ENCODE results near the gene CDKAL1.

Gene CDKAL1

DNA sequence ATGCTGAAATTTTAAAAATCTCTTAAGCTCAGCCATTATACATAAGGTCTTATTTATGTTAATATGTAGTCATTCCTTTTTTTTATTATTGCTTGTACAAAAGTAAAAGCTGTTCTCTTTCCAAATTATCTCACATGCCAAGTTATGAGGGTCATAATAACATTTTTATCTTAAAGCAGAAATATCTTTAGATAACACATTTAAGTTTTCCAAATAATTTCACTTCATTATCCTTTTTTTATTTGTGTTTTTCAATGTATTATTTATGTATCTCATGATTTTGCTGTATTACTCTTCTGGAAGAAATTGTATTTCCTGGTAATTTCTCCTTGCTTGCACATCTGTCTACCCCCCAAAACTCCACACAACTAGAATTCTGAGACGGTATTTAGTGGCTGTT is 598.2 kb downstream of the CDKAL1 start:
- no peak for DNase-seq

DNA sequence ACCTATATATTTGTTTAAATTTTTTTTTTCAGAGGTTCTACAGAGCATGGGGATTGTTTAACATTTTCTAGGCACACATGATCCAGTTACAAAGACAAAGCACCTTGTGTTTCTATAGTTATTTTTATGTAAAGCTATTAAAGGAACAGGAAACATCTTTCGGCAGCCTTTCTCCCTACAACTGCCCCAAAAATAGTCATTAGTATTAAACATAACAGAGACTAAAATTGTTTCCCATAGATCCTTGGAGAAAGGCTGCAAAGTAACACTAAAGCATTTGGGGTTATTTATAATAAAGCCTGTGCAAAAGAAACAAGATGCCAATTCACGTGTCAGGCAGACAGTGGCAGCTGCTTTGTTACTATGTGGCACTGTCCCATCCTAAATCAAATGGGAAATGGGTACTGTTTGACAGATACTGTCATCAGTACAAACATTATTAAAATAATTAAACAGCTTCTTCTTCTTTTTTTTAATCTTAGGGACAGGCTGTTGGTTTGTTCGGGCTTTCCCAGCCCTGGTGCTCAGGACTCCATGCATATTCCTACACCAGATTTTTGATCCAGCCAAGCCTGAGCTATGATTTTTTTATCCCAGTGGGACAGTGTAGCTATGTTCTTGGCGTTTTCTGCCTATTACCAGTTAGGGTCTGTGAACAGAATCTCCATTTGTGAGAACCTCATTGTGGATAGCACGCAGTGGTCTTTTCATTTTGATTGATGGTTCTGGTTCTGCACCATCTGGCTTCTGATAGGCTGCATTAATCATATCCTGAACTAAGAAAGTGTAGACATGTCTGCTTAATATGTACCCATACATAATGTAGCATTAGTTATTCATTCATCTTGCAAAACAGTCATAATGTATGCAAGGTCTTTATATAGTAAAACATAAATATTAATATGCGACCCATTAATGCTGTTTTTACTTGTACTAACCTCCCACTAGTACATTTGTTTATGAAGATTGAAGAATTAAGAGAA is 598.9 kb downstream of the CDKAL1 start:
- DNase-seq = no peak

DNA sequence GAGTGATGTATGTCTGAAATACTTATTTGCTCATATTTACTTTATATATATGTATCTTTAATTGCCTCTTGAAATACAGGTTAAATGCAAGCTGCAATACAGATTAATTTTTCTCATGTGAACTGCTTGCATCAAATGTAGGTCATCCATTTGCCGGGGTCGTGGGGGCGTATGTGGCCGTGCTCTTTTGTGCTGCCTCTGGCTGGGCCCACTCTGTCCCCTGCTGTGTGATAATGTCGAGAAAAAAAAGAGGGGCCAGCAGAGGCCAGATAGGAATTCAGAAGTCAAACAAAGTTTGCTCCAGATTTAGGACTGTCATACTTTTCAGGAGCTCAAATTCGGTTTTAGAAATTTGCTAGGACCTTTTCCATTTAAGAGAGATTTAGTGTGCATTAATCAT is 599.6 kb downstream of the CDKAL1 start:
- DNase-seq = no peak

DNA sequence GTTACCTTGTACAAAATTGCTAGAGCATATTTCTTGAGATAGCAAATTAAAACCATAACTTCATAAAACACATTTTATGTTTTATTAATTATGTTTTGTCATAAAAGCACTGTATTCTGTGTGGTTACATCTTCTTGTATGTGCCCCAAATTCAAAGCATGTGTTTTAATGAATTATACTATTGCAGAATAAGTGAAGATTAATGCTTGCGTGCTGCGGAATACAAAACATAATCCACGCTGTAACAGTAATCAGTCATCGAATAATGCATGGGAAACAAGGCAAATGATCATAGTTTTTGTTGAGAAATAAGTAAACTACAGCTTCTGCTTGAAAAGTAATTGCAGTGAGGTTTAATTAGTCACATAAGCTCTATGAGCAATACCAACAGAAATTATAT is 600.1 kb downstream of the CDKAL1 start:
- DNase-seq = no peak

DNA sequence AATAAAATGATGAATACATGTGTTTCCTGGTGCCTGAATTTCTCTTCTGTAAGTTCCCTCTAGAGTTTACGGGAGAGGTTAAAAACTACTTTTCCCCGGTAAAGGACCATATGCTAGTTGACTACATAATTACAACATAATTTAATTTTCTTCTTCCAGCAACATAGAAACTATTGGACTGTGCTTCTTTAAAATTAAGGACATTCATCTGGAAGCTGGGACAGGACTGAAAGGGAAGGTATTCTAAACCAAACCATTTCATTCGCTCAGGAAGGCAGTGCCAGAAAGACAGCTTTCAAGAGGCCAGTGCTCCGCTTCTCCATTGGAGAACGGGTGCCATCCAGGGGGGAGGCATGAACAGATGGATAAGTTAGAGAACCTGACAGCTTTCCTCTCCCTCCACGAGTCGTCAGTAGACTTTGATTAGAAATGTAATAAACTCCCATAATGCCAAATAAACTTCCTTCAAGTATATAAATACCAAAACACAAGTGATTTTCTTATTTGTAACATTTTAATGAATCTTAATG is 601.3 kb downstream of the CDKAL1 start:
- DNase-seq = no peak

DNA sequence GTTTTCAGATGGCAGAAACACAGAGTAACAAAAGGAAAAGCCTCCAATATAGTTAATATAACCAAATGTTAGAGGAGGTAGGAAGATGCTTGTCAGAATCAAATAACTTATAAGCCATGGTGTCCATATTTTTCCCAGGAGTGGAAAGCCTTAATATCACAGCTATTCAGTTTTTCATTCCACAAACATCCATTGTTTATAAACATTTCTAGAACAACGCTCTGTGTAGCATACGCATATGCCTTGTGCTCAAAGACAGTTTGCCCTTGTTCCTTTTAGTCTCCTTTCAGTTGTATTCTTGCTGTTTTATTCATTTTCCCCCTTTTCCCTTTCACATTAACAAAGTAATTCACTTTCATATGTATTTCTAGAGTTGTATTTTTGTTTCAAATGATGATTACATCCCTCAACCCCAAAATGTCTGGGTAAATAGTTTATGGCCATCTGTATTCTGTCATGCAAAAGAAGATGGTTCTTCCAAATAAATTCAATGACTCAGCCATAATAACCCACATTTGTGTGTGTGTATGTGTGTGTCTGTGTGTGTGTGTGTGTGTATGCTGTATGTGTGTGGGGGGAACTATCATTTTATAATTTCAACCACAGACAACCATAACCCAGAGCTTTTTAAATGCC is 603.6 kb downstream of the CDKAL1 start:
- no peak for DNase-seq

DNA sequence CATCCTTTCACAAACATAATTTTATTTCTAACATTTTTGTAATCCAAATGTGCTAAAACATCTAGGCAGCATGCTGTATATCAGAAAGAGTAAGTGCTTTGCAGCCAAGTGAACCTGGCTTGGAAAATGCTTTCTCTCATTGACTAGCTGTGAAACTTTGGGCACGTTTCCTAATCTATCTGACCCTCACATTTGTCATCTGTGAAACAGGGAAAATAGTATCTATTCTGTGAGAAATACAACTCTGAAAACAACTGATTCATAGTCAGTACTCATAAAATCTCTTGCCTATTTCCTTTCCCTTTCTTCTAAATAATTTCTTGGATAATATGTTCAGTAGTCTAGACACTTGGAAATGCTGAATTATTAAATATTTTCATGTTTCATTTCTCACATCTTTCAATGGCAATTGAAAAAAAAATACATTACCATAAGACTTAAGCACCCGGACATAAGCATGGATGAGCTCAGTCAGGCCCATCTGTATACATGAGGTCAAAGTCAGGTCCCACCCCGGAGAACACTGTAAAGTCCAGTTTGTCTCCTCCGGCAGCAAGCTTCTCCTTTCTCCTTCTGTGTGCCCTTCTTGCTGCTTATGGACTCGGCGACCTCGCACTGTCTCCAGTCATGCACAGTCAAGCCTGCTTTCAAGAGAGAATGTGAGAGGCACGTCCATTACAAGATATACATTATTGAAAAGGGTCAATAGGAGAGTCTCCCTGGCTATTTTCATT is 604.2 kb downstream of the CDKAL1 start:
- DNase-seq = no peak

DNA sequence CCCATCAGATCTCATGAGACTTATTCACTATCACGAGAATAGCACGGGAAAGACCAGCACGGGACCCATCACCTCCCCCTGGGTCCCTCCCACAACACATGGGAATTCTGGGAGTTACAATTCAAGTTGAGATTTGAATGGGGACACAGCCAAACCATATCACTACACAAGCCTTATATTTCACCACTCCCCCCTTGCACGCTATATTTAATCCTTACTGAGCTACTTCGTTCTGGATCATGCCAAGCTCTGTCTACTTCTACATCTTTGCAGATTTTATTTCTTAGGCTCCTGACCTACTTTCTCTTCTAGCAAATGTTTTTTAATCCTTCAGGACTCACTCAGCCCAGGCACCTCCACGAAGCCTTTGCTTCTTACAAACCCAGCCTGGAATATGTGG is 606.7 kb downstream of the CDKAL1 start:
- DNase-seq = no peak

DNA sequence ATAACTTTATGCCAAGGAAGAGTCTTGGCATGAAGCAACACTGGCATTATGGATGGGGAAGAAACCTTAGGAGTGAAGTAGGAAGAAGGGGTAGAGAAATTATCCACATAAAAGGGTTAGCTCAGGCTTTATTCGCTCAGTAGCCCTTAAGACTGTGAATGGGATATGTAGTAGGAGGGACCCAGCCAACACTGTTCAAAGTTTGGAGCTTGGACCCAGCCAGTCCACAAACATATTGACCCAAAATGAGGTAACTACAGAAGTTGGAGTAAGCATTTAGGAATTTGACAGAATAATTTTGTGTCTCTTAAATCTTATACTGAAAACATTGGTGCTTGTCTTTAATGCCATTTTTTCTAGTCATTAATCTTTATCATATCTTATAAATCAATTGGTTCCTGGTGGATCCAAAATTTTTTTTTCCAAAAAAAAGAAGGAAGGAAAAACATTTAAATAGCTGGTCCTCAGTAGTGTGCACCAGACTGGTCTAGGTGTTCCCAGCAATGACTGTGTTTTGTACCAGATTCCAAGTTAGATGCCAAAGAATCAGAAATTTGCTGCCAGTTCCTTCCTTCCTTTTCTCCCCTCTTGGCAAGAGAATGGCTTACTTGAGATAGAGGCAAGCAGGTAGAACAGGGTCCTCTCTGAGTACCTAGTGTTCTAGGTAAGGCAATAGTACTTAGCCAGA is 607.5 kb downstream of the CDKAL1 start:
- no peak for DNase-seq

DNA sequence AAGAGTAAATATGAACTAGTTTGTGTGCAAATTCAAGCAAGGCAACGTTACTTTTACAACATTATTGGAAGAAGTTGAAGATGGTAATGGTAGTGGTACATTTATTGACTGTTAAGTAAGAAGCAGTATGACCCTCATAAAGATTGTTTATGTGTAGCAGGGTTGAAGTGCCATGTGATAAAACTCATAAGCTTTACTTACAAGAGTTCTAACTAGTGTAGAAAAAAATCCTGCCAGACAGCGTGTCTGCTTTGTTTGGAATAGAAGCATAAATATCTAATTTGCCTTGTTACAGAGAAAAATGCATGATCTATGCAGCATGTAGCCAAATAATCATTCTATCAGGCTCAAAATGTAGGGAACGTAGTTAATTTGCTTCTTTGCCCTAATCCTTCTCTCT is 608.5 kb downstream of the CDKAL1 start:
- DNase-seq = no peak

DNA sequence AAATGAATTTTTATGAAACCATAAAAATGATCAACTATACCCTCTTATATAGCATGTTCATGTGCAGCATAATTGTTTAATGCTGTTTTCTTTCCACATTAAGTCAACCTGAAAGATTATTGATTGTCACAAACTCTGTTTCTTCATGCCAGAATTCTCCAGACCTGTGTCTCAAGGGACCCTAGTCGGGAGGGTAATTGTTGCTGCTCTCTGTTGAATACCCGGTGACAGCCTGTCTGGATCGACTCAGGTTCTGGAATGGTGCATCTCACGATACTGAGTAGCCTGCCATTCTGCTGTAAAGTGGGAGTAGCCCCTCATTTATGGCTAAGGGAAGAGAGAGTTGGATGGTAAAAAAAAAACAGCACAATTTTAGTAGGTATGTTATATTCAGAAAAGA is 609.4 kb downstream of the CDKAL1 start:
- DNase-seq = no peak

DNA sequence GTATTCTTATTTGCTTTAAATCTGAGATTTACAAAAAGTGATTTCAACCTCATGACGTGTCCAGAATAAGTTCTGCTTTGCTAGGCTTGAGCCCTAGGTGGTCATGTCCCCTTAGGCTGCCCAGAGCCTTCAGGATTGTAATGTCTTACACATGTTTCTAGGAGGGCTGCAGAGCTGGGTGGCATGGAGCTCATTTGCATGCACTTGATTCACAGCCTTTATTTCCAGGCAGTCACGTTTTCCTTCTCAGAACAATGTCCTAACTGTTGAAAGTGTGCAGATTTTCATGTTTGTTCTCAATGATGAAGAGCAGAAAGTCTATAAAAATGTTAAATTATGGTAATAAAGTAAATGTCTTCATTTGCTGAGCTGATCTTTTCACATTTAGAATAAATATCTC is 610.7 kb downstream of the CDKAL1 start:
- no peak for DNase-seq

DNA sequence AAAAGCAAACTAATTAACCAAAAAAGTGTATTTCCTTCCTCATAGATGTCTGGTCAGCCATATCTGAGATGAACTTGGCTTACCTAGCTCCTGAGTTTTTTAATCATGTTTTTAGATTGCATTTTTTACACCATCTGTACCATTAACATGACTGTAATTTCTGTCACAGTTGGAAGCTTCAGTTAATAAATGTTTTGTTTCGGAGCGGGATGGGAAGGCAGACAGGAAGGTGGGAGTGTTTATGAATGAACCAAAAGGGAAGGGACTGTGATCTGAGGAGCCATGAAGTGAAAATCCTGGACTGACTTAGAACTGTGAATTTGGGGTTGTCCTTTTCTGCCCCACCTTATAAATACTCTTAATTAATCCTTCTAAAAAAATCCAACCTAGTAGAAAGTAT is 613.7 kb downstream of the CDKAL1 start:
- no peak for DNase-seq

DNA sequence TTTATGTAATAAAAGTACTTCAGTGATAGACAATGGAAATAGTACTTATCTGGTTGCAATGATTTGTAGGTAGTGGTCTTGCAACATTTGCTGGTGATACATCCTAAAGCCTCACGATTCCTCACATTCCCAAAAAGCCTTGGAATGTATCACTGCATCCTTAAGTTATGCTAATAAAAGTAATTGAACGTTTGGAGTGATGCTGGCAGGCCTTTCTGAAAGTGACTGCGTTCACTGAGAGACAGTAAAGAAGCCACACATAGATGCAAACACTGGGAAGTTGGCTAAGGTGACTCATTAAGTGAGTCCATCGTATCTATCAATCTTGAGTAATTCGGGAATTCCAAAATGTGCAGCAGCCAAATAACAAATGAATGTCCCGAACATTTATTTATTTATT is 615.2 kb downstream of the CDKAL1 start:
- no peak for DNase-seq

DNA sequence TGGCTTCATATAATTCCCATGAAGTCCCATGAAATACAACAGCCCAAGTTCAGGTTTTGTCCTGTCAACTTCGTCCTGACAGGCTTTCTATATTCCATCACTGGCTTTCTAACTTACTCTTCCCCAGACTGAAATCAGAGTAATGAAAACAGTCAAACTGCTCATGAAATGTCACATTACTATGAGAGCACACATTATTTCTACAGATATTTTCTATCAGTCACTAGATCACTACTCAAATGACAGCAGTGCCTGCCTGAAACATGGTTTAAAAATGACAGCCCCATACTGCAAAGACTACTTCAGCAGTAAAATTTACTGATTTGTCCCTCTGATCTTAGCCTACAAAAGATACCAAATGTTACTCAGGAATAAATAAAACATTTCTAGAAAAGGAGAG is 616.4 kb downstream of the CDKAL1 start:
- DNase-seq = no peak

DNA sequence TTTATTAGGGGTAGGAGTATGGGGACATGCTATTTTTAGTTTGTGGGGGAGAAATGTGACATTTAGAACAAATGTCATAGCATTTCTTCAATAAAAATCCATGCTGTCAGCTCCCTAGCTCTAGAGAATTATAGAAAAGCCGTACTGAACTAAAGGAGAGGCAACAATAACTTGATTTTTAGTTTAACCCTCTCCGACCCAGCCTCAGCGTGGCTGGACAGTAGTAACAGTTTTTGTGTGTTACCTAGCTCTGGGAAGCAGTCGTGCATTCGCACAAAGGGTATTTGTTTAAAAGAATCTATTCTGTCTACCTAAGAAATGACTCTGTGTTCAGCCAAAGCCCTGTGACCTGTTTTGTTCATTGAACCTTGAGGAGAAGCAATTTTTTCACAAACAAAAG is 616.9 kb downstream of the CDKAL1 start:
- no peak for DNase-seq

DNA sequence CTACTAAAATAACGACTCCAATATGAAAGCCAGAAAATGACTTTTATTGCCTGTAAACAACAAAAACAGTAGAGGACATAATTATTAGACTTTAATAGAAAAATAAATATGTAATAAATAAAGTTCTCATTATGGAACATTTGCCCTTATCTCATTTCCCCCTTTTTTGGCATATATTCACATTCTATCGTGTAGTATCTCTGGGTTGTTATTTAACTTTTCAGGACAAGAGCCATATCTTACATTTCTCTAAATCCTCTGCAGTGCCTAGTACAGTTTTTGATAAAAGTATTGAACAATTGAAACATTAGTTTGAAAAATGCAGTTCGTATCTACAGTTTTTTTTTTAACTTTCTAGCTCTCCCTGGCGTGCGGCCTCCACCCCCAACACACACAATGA is 617.3 kb downstream of the CDKAL1 start:
- DNase-seq = no peak

DNA sequence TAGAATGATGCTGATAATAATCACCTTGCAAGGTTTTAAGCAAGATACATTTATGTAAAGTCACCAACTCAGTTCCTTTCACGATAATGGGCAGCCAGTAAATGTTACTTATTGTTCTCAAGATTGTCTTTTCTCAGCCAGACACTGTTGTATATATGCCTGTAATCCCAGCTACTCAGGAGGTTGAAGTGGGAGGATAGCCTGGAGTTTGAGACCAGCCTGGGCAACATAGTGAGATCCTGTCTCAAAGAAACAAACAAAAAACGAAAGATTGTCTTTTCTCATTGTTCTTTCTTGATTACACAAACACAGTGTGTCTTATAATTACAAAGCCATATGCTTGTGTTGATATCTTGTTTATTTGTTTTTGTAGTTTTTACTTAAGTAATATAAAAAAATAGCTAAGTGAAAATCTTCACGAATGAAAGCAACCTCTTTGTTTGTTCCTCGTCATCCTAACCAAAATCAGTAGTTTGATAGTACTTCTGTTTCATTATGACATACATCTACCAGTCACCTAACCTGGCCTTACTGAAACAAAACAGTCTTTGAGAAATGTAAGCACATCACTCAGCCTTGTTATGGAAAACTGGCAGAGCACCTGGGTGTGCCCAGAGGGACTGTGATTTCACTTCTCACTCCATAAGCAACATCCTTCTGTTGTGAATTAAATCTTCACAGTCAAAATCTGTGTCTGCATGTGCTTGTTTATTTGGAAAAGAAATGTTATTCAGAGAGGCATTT is 623.1 kb downstream of the CDKAL1 start:
- no peak for DNase-seq

DNA sequence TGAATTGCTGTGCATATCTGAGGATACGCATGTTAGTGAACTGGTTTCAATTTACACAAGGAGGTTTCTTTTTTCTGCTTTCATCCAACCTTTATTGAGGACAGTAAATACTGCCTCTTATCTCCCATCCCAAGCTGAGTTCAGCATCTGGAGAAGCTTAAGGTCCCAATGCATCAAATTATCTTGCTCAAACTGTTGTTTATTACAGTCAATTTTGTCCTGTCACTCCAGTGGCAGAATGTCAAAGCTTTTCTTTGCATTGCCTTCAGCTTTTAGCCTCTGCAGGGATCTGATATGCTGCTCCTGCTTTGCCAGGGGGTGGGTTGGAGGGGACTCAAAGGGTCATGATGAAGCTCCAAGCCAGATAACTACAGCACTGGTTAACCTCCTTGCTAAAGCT is 623.9 kb downstream of the CDKAL1 start:
- no peak for DNase-seq

DNA sequence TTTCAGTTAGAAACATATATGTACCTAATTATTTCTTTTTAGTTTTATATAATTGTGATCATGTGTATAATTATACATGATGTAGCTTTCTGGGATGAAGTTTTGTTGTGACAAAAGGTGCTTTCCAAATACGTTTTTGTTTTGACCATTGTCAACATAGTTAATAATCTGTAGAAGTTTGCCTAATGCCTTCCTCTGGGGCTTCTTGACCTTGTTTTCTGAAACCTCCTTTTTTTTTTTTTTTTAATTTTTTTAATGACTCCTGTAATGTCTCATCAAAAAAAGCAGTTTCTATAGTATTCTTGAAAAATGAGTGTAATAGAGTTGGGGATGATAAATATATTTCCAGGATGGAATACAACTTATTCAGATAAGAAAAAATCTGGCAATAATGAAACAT is 624.6 kb downstream of the CDKAL1 start:
- no peak for DNase-seq

DNA sequence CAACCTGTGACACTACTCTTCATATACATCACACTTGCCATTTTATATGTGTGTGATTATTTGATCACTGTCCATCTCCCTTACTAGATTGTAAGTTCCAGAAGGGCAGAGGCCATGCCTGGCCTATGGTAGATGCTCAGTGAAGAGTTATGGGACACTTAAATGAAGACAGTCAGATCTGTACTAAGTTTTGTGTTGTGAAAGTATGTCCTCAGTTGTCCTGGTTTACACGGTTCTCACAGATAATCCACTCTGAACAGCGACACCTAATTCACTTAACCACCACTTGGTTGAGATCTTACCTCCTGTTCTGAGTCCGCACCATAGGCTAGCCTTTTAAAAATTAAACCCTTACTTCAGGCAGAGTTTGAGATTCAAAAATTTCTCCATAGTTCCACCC is 625.2 kb downstream of the CDKAL1 start:
- no peak for DNase-seq

DNA sequence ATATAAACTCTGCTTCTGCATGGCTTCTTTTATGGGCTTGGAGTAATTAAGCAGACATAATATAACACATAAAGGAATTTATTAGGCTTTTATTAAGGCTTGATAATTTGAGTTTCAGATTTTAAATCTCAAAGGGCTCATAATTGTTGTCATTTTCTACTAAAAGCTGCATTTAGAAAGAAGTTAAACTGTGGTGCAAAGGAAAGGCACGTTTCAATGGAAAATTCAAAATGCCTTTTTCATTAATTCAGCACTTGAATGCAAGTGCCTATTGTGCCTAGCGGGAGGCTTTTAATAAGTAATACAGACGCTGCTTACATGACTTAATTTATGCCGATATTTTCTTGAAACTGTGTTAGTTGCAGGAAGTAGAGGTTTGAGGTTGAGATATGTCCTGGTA is 627.5 kb downstream of the CDKAL1 start:
- no peak for DNase-seq
